Measurements from ENCODE around the gene FBXW10.
"Not testable (repeated sequence)": the region's sequence is repeated elsewhere in the genome, so short reads cannot be mapped to it uniquely, and the experiment has no call there.

Gene FBXW10

GRCh38 chr17:18755969-18756368 is 12.1 kb downstream of the FBXW10 start:
- not testable (repeated sequence) for H3K36me3 ChIP-seq (ENCODE audit: control insufficient read depth, insufficient read depth, low read length); H3K27ac ChIP-seq (ENCODE audit: low read depth, low read length); H3K4me1 ChIP-seq (ENCODE audit: control insufficient read depth, insufficient read depth, low read length); H3K4me3 ChIP-seq (ENCODE audit: low read depth, low read length); H3K9me3 ChIP-seq (ENCODE audit: control insufficient read depth, insufficient read depth, low read length); H3K9ac ChIP-seq (ENCODE audit: low read depth, low read length); H3K27me3 ChIP-seq (ENCODE audit: control insufficient read depth, insufficient read depth, low read length)

GRCh38 chr17:18757368-18758044 is 13.7 kb downstream of the FBXW10 start:
- H3K4me3 ChIP-seq (ENCODE audit: low read depth, low read length); H3K27me3 ChIP-seq (ENCODE audit: control insufficient read depth, insufficient read depth, low read length); H3K27ac ChIP-seq (ENCODE audit: low read depth, low read length); H3K9ac ChIP-seq (ENCODE audit: low read depth, low read length); H3K36me3 ChIP-seq (ENCODE audit: control insufficient read depth, insufficient read depth, low read length); H3K4me1 ChIP-seq (ENCODE audit: control insufficient read depth, insufficient read depth, low read length); H3K9me3 ChIP-seq (ENCODE audit: control insufficient read depth, insufficient read depth, low read length): not testable (repeated sequence)

GRCh38 chr17:18758344-18758743 is 14.5 kb downstream of the FBXW10 start:
- not testable (repeated sequence) for H3K27me3 ChIP-seq (ENCODE audit: control insufficient read depth, insufficient read depth, low read length); H3K4me1 ChIP-seq (ENCODE audit: control insufficient read depth, insufficient read depth, low read length); H3K27ac ChIP-seq (ENCODE audit: low read depth, low read length); H3K9me3 ChIP-seq (ENCODE audit: control insufficient read depth, insufficient read depth, low read length); H3K4me3 ChIP-seq (ENCODE audit: low read depth, low read length); H3K36me3 ChIP-seq (ENCODE audit: control insufficient read depth, insufficient read depth, low read length); H3K9ac ChIP-seq (ENCODE audit: low read depth, low read length)

GRCh38 chr17:18760221-18760620 is 16.4 kb downstream of the FBXW10 start:
- H3K27me3 ChIP-seq (ENCODE audit: control insufficient read depth, insufficient read depth, low read length); H3K9ac ChIP-seq (ENCODE audit: low read depth, low read length); H3K4me1 ChIP-seq (ENCODE audit: control insufficient read depth, insufficient read depth, low read length); H3K27ac ChIP-seq (ENCODE audit: low read depth, low read length); H3K36me3 ChIP-seq (ENCODE audit: control insufficient read depth, insufficient read depth, low read length); H3K4me3 ChIP-seq (ENCODE audit: low read depth, low read length); H3K9me3 ChIP-seq (ENCODE audit: control insufficient read depth, insufficient read depth, low read length): not testable (repeated sequence)

GRCh38 chr17:18770572-18770971 is 26.7 kb downstream of the FBXW10 start:
- not testable (repeated sequence) for H3K4me3 ChIP-seq (ENCODE audit: low read depth, low read length); H3K27me3 ChIP-seq (ENCODE audit: control insufficient read depth, insufficient read depth, low read length); H3K9me3 ChIP-seq (ENCODE audit: control insufficient read depth, insufficient read depth, low read length); H3K27ac ChIP-seq (ENCODE audit: low read depth, low read length); H3K9ac ChIP-seq (ENCODE audit: low read depth, low read length); H3K36me3 ChIP-seq (ENCODE audit: control insufficient read depth, insufficient read depth, low read length); H3K4me1 ChIP-seq (ENCODE audit: control insufficient read depth, insufficient read depth, low read length)

GRCh38 chr17:18771066-18771465 is 27.2 kb downstream of the FBXW10 start:
- not testable (repeated sequence) for H3K27me3 ChIP-seq (ENCODE audit: control insufficient read depth, insufficient read depth, low read length)

GRCh38 chr17:18772471-18772870 is 28.6 kb downstream of the FBXW10 start:
- Histone ChIP-seq H3K9me3 (ENCODE audit: control insufficient read depth, insufficient read depth, low read length) (no peaks in the 10 kb centered on the region), H3K36me3 (ENCODE audit: control insufficient read depth, insufficient read depth, low read length) (no peaks in the 10 kb centered on the region), H3K27ac (ENCODE audit: low read depth, low read length) (no peak overlapping the region), H3K27me3 (ENCODE audit: control insufficient read depth, insufficient read depth, low read length) (no peaks in the 10 kb centered on the region), H3K4me1 (ENCODE audit: control insufficient read depth, insufficient read depth, low read length) (no peaks in the 10 kb centered on the region), H3K4me3 (ENCODE audit: low read depth, low read length) (no peak overlapping the region), H3K9ac (ENCODE audit: low read depth, low read length) (no peak overlapping the region)

More at GRCh38 chr17:18771066-18771465, 27.2 kb downstream of the FBXW10 start:
- not testable (repeated sequence) for H3K4me1 ChIP-seq (ENCODE audit: control insufficient read depth, insufficient read depth, low read length); H3K27ac ChIP-seq (ENCODE audit: low read depth, low read length); H3K9ac ChIP-seq (ENCODE audit: low read depth, low read length); H3K9me3 ChIP-seq (ENCODE audit: control insufficient read depth, insufficient read depth, low read length); H3K36me3 ChIP-seq (ENCODE audit: control insufficient read depth, insufficient read depth, low read length); H3K4me3 ChIP-seq (ENCODE audit: low read depth, low read length)

GRCh38 chr17:18780991-18781718 is 37.3 kb downstream of the FBXW10 start, which contains the start of gene TVP23B:
Gene TVP23B, plus strand, starts transcription at chr17:18781183. Its CDS starts 111 bp downstream, at chr17:18781294.
- H3K36me3 ChIP-seq (ENCODE audit: control insufficient read depth, insufficient read depth, low read length); H3K9me3 ChIP-seq (ENCODE audit: control insufficient read depth, insufficient read depth, low read length); H3K27me3 ChIP-seq (ENCODE audit: control insufficient read depth, insufficient read depth, low read length); H3K4me1 ChIP-seq (ENCODE audit: control insufficient read depth, insufficient read depth, low read length): not testable (repeated sequence)
- H3K4me3 ChIP-seq (ENCODE audit: low read depth, low read length): peak within 1 kb of the TSS; percentile 69
- peak within 1 kb of the TSS; percentile 61 for H3K27ac ChIP-seq (ENCODE audit: low read depth, low read length)
- peak within 1 kb of the TSS; percentile 84 for H3K9ac ChIP-seq (ENCODE audit: low read depth, low read length)

- H3K27ac ChIP-seq (ENCODE audit: low read depth, low read length); H3K9ac ChIP-seq (ENCODE audit: low read depth, low read length); H3K27me3 ChIP-seq (ENCODE audit: control insufficient read depth, insufficient read depth, low read length): not testable (repeated sequence)
Observed at GRCh38 chr17:18781805-18782204, 38.0 kb downstream of the FBXW10 start.

GRCh38 chr17:18785933-18786332 is 42.1 kb downstream of the FBXW10 start:
- H3K4me3 ChIP-seq (ENCODE audit: low read depth, low read length); H3K27me3 ChIP-seq (ENCODE audit: control insufficient read depth, insufficient read depth, low read length); H3K36me3 ChIP-seq (ENCODE audit: control insufficient read depth, insufficient read depth, low read length); H3K27ac ChIP-seq (ENCODE audit: low read depth, low read length); H3K9me3 ChIP-seq (ENCODE audit: control insufficient read depth, insufficient read depth, low read length); H3K4me1 ChIP-seq (ENCODE audit: control insufficient read depth, insufficient read depth, low read length); H3K9ac ChIP-seq (ENCODE audit: low read depth, low read length): not testable (repeated sequence)

More at GRCh38 chr17:18781805-18782204, 38.0 kb downstream of the FBXW10 start:
- peak overlapping the region; percentile 69 for H3K4me3 ChIP-seq (ENCODE audit: low read depth, low read length)
- H3K36me3 ChIP-seq (ENCODE audit: control insufficient read depth, insufficient read depth, low read length); H3K9me3 ChIP-seq (ENCODE audit: control insufficient read depth, insufficient read depth, low read length); H3K4me1 ChIP-seq (ENCODE audit: control insufficient read depth, insufficient read depth, low read length): not testable (repeated sequence)

GRCh38 chr17:18786890-18787289 is 43.0 kb downstream of the FBXW10 start:
- H3K9ac ChIP-seq (ENCODE audit: low read depth, low read length); H3K9me3 ChIP-seq (ENCODE audit: control insufficient read depth, insufficient read depth, low read length); H3K4me3 ChIP-seq (ENCODE audit: low read depth, low read length); H3K27ac ChIP-seq (ENCODE audit: low read depth, low read length); H3K27me3 ChIP-seq (ENCODE audit: control insufficient read depth, insufficient read depth, low read length); H3K4me1 ChIP-seq (ENCODE audit: control insufficient read depth, insufficient read depth, low read length); H3K36me3 ChIP-seq (ENCODE audit: control insufficient read depth, insufficient read depth, low read length): not testable (repeated sequence)
